Natural killer cell (primary cell): ENCODE results near the gene SV2C. TPM values are rescaled to one million over a fixed set of nuclear protein-coding genes. Genes with fewer than 3 reads are reported as not detected.
A peak's percentile ranks its signal among the peaks of the same experiment; 100 is the strongest.

Source experiments
- ATAC-seq, 3 donors: fragments of 150-1000 bp in 2 of 3; fragments of 200-7000 bp in 1 of 3; cut with Tn5 transposase; 1 replicate in 1 of 3; 2 replicates in 2 of 3; pipeline ENCODE4 v1.10.0; 2021; ENCODE audit warnings: mild to moderate bottlenecking in 2 of 3, moderate library complexity in 2 of 3
- DNase-seq, 2 donors: peaks; one replicate each; pipeline versions ENCODE4 v3.0.0 to v3.0.0-alpha.2; 2013 to 2021; ENCODE audit warnings: mixed read lengths in 1 of 2
- H3K27ac ChIP-seq: one replicate; pipeline ENCODE4 v1.5.1; 2013; ENCODE audit warnings: mild to moderate bottlenecking, low read length
- H3K27me3 ChIP-seq: one replicate; pipeline ENCODE4 v1.6.1; 2013; ENCODE audit warnings: low read length; ENCODE audit not compliant: control insufficient read depth, insufficient read depth
- H3K36me3 ChIP-seq: one replicate; pipeline ENCODE4 v1.6.1; 2013; ENCODE audit warnings: low read length; ENCODE audit not compliant: control insufficient read depth, insufficient read depth
- H3K4me1 ChIP-seq: one replicate; pipeline ENCODE4 v1.6.1; 2013; ENCODE audit warnings: low read length; ENCODE audit not compliant: control insufficient read depth, insufficient read depth
- H3K4me3 ChIP-seq: one replicate; pipeline ENCODE4 v1.5.1; 2013; ENCODE audit warnings: low read length
- H3K9me3 ChIP-seq: one replicate; pipeline ENCODE4 v1.6.1; 2013; ENCODE audit warnings: low read length; ENCODE audit not compliant: control insufficient read depth, insufficient read depth
- H3K27ac Mint-ChIP-seq, 2 donors: one replicate each; pipeline ENCODE4 v1.8.0; 2022; ENCODE audit warnings: mild to moderate bottlenecking in 2 of 2, mixed read lengths in 2 of 2, moderate library complexity in 1 of 2
- H3K27me3 Mint-ChIP-seq, 2 donors: one replicate each; pipeline ENCODE4 v1.8.0; 2022; ENCODE audit warnings: low read depth in 2 of 2, mixed read lengths in 2 of 2
- H3K36me3 Mint-ChIP-seq: one replicate; pipeline ENCODE4 v1.8.0; 2022; ENCODE audit warnings: mixed read lengths
- H3K4me1 Mint-ChIP-seq, 2 donors: one replicate each; pipeline ENCODE4 v1.8.0; 2022; ENCODE audit warnings: mixed read lengths in 2 of 2
- H3K4me3 Mint-ChIP-seq: one replicate; pipeline ENCODE4 v1.8.0; 2022; ENCODE audit warnings: mild to moderate bottlenecking, moderate library complexity, mixed read lengths
- H3K9me3 Mint-ChIP-seq, 2 donors: one replicate each; pipeline ENCODE4 v1.8.0; 2022; ENCODE audit warnings: mixed read lengths in 2 of 2
- WGBS: methylation state at CpG from one replicate; pipeline ENCODE4 v1.1.7; 2013; ENCODE audit warnings: missing lambda C conversion rate; ENCODE audit not compliant: insufficient coverage; 5-methylcytosine and 5-hydroxymethylcytosine counted together
- intact Hi-C: fragments of 100-400 bp; cut with micrococcal nuclease; formaldehyde crosslinking; loops from one replicate; pipeline ENCODE4 v1.14.2; 2022
- total RNA-seq, 4 donors: library from RNA; stranded (reverse); fragments of 120-200 nt in 1 of 4; gene quantifications; one replicate each; pipeline versions ENCODE4 v1.2.3 to v1.2.4, GENCODE V29; 2013 to 2022
- TF ChIP-seq, protein P1 (sequence below): fragments of 200-600 bp; IDR thresholded peaks from one replicate; pipeline ENCODE4 v1.8.0; 2022; ENCODE audit warnings: antibody characterized with exemption

The SV2C gene
- total RNA-seq, 3 donors from 2014 or later (not counting 1 experiment from before 2014, with no cell fraction given), result not detected

DNA sequence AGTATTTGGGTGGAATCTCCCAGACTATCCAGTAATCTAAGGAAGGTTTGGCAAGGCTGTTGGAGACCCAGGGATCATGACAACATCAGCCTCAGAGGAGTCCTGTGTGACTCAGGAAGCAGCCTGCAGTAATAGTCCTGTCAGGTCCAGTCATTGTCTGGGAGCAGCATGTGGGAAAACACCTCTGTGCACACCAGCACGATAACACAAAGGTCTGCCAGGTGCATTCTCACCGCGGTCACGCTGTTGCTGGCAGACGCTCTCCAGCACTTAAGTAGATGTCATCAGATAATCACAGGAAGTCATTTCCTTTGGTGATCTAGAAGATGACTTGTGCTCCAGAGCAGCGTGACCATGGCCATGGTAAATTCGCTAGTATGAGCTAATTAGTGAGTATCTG lies 220.7 kb downstream of the SV2C start:
- H3K4me1 Mint-ChIP-seq, result peaks cover 35 to 37% of the 10 kb centered on the region in 2 donors
- WGBS, result 17% methylated on average over 6 of the region's 7 CpGs
- intact Hi-C loops, result loop anchor here (2.0 kb wide), 1 partner anchor 21 kb away; no protein-coding TSS in a partner anchor
- peak; percentile 84 to 88 (median 87) for ATAC-seq
- H3K36me3 Mint-ChIP-seq, result no peaks in the 10 kb centered on the region
- peak; percentile 35 to 72 for DNase-seq
- H3K27me3 ChIP-seq, result no peaks in the 10 kb centered on the region
- H3K27me3 Mint-ChIP-seq, result no peaks in the 10 kb centered on the region
- H3K9me3 ChIP-seq, result no peaks in the 10 kb centered on the region
- TF ChIP-seq, protein P1, sequence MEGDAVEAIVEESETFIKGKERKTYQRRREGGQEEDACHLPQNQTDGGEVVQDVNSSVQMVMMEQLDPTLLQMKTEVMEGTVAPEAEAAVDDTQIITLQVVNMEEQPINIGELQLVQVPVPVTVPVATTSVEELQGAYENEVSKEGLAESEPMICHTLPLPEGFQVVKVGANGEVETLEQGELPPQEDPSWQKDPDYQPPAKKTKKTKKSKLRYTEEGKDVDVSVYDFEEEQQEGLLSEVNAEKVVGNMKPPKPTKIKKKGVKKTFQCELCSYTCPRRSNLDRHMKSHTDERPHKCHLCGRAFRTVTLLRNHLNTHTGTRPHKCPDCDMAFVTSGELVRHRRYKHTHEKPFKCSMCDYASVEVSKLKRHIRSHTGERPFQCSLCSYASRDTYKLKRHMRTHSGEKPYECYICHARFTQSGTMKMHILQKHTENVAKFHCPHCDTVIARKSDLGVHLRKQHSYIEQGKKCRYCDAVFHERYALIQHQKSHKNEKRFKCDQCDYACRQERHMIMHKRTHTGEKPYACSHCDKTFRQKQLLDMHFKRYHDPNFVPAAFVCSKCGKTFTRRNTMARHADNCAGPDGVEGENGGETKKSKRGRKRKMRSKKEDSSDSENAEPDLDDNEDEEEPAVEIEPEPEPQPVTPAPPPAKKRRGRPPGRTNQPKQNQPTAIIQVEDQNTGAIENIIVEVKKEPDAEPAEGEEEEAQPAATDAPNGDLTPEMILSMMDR, result no peak
- H3K4me3 ChIP-seq, result no peak overlapping the region
- H3K4me1 ChIP-seq, result peaks cover 21% of the 10 kb centered on the region
- H3K9me3 Mint-ChIP-seq, result no peaks in the 10 kb centered on the region
- H3K4me3 Mint-ChIP-seq, result peak overlapping the region; percentile 32
- H3K27ac ChIP-seq, result no peak overlapping the region
- no peaks in the 10 kb centered on the region for H3K36me3 ChIP-seq
- peak overlapping the region; percentile 65 to 91 for H3K27ac Mint-ChIP-seq

DNA sequence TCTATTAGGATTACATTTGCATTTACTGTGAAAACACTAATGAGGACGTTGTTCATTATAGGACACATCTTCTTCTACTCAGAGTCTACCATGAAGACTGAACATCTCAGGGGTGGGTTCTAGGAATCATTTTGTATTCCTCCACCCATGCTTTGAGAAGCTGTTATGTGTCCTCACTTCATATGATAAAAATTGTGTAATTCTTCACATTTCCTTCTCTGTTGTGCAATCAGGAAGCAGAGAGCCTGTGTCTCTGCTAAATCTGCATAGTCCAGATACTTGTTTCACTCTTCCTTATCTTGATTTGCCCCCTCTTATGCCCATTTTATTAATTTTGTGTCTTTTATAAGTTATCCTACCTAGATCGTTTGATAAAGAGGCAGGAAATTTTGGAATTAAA lies 222.1 kb downstream of the SV2C start:
- no peaks in the 10 kb centered on the region for H3K9me3 ChIP-seq
- no peaks in the 10 kb centered on the region for H3K36me3 ChIP-seq
- Mint-ChIP-seq H3K27me3 (no peaks in the 10 kb centered on the region), H3K36me3 (no peaks in the 10 kb centered on the region), H3K27ac (peak overlapping the region; percentile 65 to 91), H3K4me1 (peaks cover 42 to 44% of the 10 kb centered on the region in 2 donors), H3K9me3 (peaks cover 0 to 2% of the 10 kb centered on the region in 2 donors), H3K4me3 (peak overlapping the region; percentile 68)
- DNase-seq (no peak), ATAC-seq (peak in 1 of 3 donors; percentile 43)
- H3K4me3 ChIP-seq, result no peak overlapping the region
- peaks cover 18% of the 10 kb centered on the region for H3K4me1 ChIP-seq
- TF ChIP-seq, protein P1, result no peak
- 100% methylated on average over 1 of the region's 2 CpGs for WGBS
- intact Hi-C loops, result loop anchor here (2.0 kb wide), 1 partner anchor 20 kb away; no protein-coding TSS in a partner anchor
- H3K27ac ChIP-seq, result peak overlapping the region; percentile 19
- H3K27me3 ChIP-seq, result no peaks in the 10 kb centered on the region

DNA sequence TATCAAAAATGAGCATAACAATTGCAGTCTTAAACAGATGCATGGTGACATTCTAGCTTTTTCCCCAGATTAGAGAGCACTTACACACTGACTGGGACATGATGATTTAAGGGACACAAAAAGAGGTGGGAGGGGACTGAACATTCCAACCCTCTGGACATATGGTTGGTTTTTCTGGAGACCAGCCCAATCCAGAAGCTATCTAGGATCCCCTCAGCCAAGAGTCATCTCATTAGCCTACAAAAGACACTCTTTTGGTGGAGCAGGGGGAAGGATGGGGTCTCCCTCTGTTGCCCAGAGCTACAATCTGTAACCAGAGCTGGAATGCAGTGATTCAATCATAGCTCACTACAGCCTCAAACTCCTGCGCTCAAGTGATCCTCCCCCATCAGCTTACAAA lies 222.6 kb downstream of the SV2C start:
- H3K27me3 ChIP-seq, result no peaks in the 10 kb centered on the region
- peaks cover 18% of the 10 kb centered on the region for H3K4me1 ChIP-seq
- no peak for DNase-seq
- no peaks in the 10 kb centered on the region for H3K36me3 Mint-ChIP-seq
- peaks cover 46 to 48% of the 10 kb centered on the region in 2 donors for H3K4me1 Mint-ChIP-seq
- H3K4me3 ChIP-seq, result no peak overlapping the region
- TF ChIP-seq, protein P1, result no peak
- no peaks in the 10 kb centered on the region for H3K36me3 ChIP-seq
- H3K27me3 Mint-ChIP-seq, result no peaks in the 10 kb centered on the region
- intact Hi-C loops, result loop anchor here (2.0 kb wide), 1 partner anchor 19 kb away; no protein-coding TSS in a partner anchor
- H3K9me3 Mint-ChIP-seq, result peaks cover 0 to 2% of the 10 kb centered on the region in 2 donors
- peak overlapping the region; percentile 68 for H3K4me3 Mint-ChIP-seq
- H3K27ac Mint-ChIP-seq, result peak overlapping the region; percentile 65 to 91
- H3K27ac ChIP-seq, result no peak overlapping the region
- no peak for ATAC-seq
- H3K9me3 ChIP-seq, result no peaks in the 10 kb centered on the region
- 85% methylated on average over 1 of the region's 1 CpG for WGBS

DNA sequence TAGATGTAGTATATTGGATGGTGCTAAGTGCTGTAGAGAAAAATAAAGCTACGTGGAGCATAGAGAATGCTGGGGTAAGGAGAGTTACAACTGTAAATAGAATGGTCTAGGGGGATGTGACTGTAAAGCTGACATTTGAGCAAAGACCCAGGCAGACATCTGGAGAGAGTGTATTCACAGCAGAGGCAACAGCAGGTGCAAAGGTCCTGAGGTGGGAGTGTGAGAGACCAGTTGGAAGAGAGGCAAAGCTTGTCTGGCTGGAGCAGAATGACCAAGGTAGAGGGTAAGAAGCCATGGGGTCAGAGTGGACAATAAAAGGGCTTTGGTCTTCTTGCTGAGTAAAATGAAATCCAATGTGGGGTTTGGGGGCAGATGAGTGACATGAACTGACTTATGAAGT lies 227.0 kb downstream of the SV2C start:
- peaks cover 0 to 2% of the 10 kb centered on the region in 2 donors for H3K9me3 Mint-ChIP-seq
- peaks cover 29 to 37% of the 10 kb centered on the region in 2 donors for H3K4me1 Mint-ChIP-seq
- no peak for DNase-seq
- no peaks in the 10 kb centered on the region for H3K36me3 Mint-ChIP-seq
- Histone ChIP-seq H3K4me1 (peaks cover 4% of the 10 kb centered on the region), H3K27me3 (no peaks in the 10 kb centered on the region), H3K27ac (no peak overlapping the region), H3K36me3 (no peaks in the 10 kb centered on the region), H3K4me3 (no peak overlapping the region), H3K9me3 (no peaks in the 10 kb centered on the region)
- H3K27ac Mint-ChIP-seq, result peak overlapping the region in 1 of 2 donors; percentile 7
- 73% methylated on average over 1 of the region's 1 CpG for WGBS
- intact Hi-C loops, result no loop called here
- H3K27me3 Mint-ChIP-seq, result no peaks in the 10 kb centered on the region
- no peak overlapping the region for H3K4me3 Mint-ChIP-seq
- TF ChIP-seq, protein P1, result no peak
- no peak for ATAC-seq
